Endothelial cell of umbilical vein (primary cell): ENCODE data around the gene ARGFX.
"Not testable (repeated sequence)": the region's sequence is repeated elsewhere in the genome, so short reads cannot be mapped to it uniquely, and the experiment has no call there.

Source experiments
- EZH2 ChIP-seq: IDR thresholded peaks from 2 replicates; pipeline ENCODE4 v1.6.1; 2012; ENCODE audit warnings: borderline replicate concordance, low read depth, mild to moderate bottlenecking, moderate library complexity, low read length, inconsistent platforms; ENCODE audit not compliant: severe bottlenecking
- TF ChIP-seq, protein P1 (sequence below), 2 donors: IDR thresholded peaks; 1 replicate in 1 of 2; 2 replicates in 1 of 2; pipeline ENCODE4 v1.5.1; 2011; ENCODE audit warnings: low read length in 2 of 2, mild to moderate bottlenecking in 2 of 2, moderate library complexity in 2 of 2, control low read depth in 1 of 2, inconsistent platforms in 1 of 2, low read depth in 1 of 2; ENCODE audit not compliant: insufficient read depth in 1 of 2; ENCODE audit errors: extremely low read depth in 1 of 2
- TF ChIP-seq, protein P2 (sequence below): IDR thresholded peaks from 2 replicates; pipeline ENCODE4 v1.6.1; 2011; ENCODE audit not compliant: insufficient read depth, insufficient read length

DNA sequence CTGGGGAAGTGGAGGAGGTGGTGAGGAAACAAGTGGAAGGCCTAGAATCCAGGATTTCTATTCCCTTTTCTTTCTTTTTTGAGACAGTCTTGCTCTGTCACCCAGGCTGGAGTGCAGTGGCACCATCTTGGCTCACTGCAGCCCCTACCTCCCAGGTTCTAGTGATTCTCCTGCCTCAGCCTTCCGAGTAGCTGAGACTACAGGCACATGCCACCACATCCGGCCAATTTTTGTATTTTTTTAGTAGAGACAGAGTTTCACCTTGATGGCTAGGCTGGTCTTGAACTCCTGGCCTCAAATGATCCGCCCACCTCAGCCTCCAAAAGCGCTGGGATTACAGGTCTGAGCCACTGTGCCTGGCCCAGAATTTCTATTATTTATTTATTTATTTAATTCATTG, 26.1 kb downstream of the ARGFX start:
- TF ChIP-seq, protein P1, sequence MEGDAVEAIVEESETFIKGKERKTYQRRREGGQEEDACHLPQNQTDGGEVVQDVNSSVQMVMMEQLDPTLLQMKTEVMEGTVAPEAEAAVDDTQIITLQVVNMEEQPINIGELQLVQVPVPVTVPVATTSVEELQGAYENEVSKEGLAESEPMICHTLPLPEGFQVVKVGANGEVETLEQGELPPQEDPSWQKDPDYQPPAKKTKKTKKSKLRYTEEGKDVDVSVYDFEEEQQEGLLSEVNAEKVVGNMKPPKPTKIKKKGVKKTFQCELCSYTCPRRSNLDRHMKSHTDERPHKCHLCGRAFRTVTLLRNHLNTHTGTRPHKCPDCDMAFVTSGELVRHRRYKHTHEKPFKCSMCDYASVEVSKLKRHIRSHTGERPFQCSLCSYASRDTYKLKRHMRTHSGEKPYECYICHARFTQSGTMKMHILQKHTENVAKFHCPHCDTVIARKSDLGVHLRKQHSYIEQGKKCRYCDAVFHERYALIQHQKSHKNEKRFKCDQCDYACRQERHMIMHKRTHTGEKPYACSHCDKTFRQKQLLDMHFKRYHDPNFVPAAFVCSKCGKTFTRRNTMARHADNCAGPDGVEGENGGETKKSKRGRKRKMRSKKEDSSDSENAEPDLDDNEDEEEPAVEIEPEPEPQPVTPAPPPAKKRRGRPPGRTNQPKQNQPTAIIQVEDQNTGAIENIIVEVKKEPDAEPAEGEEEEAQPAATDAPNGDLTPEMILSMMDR (IDR thresholded peaks at IDR 0.05; ENCODE audit: extremely low read depth in 1 of 2, insufficient read depth in 1 of 2, low read depth in 1 of 2, low read length in 2 of 2): not testable (repeated sequence)
- TF ChIP-seq, protein P2, sequence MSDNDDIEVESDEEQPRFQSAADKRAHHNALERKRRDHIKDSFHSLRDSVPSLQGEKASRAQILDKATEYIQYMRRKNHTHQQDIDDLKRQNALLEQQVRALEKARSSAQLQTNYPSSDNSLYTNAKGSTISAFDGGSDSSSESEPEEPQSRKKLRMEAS: not testable (repeated sequence)
- TF ChIP-seq EZH2: not testable (repeated sequence)
